ENCODE data around the gene NTN1.
"Not testable (repeated sequence)": the region's sequence is repeated elsewhere in the genome, so short reads cannot be mapped to it uniquely, and the experiment has no call there.

The NTN1 gene

DNA sequence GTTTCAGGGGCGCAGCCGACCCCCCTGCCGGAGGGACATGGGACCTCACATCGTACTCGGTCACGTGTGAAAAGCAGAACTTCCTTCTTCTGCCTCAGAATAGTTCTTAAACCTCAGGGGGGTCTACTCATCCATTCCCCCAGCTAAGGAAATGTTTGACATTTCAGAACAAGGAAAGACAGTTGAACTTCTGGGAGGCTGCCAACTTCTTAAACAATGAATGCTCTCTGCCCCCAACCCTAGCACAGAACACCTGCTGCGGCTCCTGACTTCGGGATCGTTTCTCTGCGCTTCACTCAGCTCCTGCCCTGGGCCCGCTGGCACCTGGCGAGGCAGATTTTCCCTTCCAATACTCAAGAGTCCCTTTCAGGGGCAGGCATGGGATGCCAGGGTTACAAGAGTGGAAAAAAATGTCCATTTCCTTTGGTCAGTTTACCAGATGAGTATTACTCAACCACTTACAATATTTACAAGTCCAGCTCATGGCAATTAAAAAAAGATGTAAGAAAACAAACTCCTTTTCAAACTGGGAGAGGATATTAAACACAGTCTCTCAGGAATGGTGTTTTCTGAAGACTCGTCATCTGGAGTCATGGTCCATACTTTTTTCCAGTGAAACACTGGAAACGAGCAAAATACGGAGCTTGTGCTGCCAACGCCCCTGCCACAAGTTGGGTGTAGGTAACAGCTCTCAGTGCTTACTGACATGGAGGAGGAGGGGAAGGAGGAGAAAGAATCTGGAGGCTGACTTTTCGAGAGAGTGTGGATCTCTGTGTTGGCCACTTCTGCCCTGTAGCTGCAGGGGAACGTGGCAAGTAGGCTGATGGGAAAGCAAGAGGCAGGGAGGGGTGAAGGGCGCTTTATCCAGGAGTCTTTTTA is 235.7 kb downstream of the NTN1 start:
- DNase-seq = no peak

GRCh38 chr17:9257630-9257965 is 236.3 kb downstream of the NTN1 start:
- not testable (repeated sequence) for DNase-seq

DNA sequence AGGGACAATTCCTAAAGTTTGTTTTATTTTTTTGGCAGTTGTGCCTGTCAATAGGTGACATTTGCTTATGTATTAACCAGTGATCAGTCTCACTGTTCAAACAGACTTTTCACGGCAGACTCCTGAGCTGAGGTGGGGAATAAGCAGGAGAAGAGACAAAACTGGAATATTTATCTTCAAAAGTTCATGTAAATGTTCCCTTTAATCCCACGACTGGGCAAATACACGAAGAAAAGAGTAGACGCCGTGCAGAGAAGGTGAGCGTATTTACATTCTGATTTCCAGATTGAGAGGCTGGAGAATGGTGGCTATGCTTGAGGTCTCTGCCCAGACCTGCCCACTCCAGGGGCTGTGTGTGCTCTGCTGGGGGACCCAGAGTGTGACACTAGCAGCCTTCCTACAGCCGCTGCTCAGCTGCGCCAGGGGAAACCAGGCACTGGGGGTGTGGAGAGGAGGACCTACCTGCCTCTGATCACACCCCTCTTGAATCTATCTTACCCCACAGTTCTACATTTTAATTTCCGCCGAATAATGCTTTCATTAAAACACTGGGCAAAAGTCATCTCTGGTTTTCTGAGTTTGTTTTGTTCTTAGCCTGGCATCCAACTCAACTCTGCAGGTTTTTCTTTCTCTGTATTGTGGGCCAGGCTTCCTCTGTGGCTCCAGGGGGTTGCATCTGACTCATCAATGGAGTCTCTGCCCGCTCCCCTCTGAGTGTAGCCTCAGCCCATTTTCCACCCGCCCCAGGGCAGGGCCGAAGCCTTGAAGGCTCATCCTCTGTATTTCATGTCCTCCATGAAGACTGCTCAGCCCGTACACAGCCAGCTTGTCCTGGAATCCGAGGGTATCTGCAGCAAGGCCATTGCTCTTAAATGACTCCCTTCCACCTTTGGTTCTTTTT is 237.1 kb downstream of the NTN1 start:
- DNase-seq = no peak

- no peak for DNase-seq
Observed at GRCh38 chr17:9259419-9259818, 238.1 kb downstream of the NTN1 start.

- DNase-seq = no peak
Observed at GRCh38 chr17:9261081-9262012, 240.0 kb downstream of the NTN1 start.

GRCh38 chr17:9266031-9266680 is 244.8 kb downstream of the NTN1 start:
- no peak for DNase-seq

DNA sequence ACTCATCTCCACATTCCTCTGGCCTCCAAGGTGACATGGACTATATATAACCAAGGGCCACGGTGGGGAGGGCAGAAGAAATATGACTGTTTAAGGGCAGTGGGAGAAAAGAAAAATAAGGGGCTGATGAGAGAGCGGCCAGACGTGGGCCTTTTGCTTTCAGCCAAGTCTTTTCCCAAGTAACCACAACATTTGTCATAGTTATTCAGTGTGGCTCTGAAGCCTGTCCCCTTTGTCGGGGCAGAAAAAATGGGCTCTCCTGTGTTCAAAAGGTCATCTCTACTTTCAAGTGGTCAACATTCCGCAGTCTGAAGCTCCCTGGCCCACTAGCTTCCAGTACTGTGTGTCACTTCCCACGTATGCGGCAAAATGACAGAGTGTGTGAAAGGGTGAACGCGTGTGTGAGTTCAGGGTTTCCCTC is 245.4 kb downstream of the NTN1 start:
- DNase-seq = no peak

DNA sequence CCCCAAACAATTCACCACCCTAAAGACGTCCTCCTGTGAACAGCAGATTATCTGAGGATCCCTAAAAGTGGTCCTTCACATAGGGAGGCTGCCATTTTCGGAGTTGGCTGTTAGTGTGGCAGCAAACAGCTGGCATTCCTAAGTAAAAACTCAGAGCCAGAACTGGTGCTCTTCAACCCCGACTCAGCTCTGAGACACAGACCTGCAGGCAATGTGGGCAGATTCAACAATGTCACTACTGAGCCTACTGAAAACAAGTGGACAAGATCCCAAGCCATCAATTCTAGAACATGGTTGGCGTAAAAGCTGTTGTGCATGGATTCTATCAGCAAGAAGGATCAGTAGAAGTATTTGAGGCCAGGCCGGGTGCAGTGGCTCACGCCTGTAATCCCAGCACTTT is 247.2 kb downstream of the NTN1 start:
- no peak for DNase-seq

GRCh38 chr17:9269350-9270035 is 248.2 kb downstream of the NTN1 start:
- no peak for DNase-seq

GRCh38 chr17:9270921-9271320 is 249.6 kb downstream of the NTN1 start:
- DNase-seq = no peak

DNA sequence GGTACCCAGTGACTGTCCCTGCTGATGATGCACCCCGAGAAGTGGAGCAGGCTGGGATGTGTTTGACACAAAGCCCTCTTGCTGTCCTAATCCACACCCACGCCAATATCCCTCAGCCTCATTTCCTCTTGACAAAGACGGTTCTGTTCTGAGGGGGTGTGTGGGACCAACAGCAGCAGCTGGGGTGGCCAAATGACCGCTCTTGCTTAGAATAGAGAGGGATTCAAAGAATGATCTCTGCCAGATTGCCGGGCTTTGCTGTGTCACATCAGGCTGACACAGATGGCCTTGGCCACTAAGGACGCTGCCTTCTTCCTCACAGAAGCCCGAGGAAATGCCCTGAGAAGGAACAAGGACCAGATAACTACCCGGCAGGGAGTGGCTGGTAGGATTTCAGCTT is 250.7 kb downstream of the NTN1 start:
- no peak for DNase-seq

DNA sequence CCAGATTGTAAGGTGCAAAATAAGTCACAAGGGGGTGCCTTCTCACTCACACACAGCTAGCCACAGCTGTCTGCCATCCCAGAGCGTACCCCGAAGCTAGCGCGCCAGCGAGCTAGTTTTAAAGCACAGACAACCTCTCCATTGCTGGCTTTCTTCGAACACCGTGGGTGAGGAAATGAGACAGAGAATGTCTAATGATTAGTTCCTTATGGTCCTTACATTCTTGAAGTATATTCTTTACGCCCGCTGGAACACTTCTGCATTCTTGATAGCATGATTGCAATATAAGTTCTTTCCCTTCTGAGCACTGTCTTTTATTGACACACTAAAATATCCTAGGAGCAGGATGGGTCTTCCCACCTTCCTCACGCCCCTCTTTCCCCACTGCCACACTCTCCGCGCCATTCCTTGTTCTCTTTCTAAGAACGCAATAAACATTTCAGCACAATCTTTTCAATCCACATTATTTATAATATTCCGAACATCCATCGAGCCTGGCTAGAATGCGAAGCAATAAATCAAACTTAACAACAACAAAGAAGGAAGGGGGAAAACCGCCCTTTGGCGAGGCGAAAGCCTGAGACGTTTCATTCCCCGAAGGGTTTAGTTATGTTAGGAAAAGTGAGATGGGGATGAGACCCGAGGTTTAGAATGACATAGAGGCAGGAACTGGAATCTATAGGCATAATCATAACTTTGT is 251.3 kb downstream of the NTN1 start:
- DNase-seq = no peak

DNA sequence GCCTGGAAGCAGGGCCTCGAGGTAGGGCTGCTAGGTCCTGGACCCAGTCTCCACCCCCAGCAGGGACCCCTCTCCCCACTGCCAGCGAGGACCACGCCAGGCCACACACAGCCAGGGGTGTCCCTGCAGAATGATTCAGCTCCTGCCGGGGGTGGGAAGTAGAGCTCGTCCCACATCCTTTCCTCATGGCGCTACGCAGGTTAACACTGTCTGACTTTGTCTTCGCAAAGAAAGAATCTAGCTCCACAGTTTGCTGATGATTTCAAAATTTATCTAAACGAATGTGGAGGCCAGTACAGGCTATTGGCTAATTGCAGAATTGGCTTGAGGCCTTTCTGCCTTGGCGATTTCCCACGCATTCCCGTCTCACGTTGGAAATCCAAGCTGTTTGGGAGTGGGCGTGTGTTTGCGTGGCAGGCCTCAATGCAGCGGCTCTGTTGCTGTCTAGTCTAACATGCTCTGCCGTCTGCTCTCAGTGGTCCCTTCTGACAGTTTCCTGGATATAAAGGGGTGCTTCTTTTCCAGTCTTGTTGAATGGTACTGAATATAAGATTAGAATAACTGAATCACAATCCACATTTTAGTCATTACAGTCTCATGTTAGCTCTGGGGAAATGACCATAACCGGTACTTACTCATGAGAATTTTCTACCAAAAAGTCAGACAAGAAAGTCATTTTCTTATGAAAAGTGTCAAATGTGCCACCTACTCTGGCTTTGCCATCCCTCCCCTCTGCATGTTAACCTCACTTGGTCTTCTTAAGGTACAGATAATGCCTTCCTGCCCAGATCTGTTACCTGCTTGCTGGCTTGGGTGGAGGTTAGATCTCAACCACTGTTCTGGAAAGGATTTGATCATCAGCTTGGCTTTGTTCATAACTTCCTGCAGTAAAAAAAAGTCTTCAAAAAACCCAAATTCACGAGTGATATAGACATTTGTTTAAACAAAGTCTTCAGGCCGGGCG is 252.4 kb downstream of the NTN1 start:
- no peak for DNase-seq

DNA sequence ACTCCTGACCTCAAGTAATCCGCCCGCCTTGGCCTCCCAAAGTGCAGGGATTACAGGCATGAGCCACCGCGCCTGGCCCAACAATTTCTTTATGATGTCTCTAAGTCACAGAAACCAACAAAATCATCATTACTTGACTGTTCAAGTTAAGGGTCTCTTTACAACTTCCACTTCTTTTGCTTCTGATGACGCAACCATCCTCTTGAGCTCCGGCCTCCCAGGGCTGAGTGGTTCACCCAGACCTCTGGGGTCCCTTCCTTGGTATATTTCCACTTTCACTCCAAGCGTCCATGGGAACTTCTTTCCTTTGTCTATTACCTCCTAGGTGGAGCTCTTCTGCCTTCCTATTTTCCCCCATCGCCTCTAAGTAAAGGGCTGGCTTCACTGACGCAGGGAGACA is 253.7 kb downstream of the NTN1 start:
- no peak for DNase-seq

- DNase-seq = no peak
Observed at GRCh38 chr17:9279893-9280292, 258.6 kb downstream of the NTN1 start.

DNA sequence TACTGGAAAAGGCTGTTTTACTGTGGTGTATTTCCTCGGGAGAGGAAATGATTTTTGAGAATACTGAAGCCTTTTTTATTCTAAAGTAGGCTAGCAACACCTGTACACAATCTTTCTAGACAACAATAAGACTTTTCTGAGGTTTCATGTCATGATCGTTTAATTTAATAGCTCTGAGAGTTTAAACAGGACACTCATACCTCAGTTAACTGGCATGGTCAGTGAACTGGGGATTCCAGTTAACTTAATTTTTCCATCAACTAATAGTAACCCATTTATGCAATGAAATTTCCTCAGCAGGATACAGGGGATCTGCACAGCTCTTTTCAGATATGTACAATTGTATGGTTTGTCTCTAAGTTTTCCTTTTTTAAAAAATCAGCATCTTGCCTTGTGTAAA is 262.6 kb downstream of the NTN1 start:
- DNase-seq = no peak

GRCh38 chr17:9284884-9285283 is 263.6 kb downstream of the NTN1 start:
- no peak for DNase-seq

DNA sequence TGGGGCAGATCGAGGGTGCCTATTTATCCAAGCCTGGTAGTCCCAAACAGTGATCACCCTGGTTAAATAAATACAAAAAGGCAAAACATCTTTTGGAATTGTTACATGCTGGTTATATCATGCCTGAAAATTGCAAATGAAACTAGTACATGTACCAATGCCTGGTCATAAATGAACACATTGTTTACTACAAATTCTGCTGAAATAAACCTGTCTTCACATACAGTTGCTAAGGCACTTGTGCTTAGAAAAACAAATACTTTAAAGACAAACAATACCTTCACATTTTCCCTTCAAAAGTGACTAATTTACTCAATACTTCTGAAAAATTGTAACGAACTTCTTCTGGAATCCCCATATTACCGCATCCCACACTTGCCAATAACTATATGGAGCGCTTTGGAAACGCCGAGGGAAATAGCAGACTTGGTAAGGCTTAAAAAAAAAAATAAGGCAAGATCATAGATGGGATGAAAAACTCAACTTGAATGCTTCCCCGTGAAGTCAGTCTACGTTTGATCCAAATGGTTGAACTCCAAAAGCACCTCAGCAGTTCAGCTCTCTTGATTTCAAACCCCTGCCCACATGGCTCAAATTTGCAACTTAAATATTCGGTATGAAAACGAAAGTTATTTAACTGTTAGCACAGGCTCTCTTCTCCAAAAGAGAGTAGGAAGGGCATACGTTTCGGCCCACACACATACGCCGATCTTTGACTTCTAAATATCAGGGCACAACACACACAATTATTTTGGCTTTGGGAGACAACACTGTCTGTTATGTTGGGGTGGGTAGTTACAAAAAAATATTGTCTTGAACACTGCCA is 264.5 kb downstream of the NTN1 start:
- no peak for DNase-seq

- DNase-seq = no peak
Observed at GRCh38 chr17:9286434-9286833, 265.1 kb downstream of the NTN1 start.
